T-helper 2 cell treated with Interferon-gamma antibody and Interleukin-4, amounts not matched to agents 100 ng/mL and 5 ng/mL, for 36 hours (primary cell): Measurements from ENCODE around the gene MRPS23. TPM values are rescaled to one million over a fixed set of nuclear protein-coding genes. Genes with fewer than 3 reads are reported as not detected.

Experiments
- intact Hi-C: fragments of 100-400 bp; cut with micrococcal nuclease; formaldehyde crosslinking; loops from one replicate; pipeline ENCODE4 v1.15.1; 2023
- total RNA-seq: library from RNA; stranded (reverse); gene quantifications from 2 replicates; pipeline ENCODE4 v1.2.3, GENCODE V29; 2022

MRPS23 gene
- total RNA-seq, 1 donor from 2014 or later: 41.0 TPM

GRCh38 chr17:57879437-57880085 lies 29.7 kb upstream of the MRPS23 start:
- intact Hi-C loops: no loop called here

GRCh38 chr17:57877803-57878377 lies 28.0 kb upstream of the MRPS23 start:
- intact Hi-C loops: no loop called here

- intact Hi-C loops: no loop called here
These were observed 27.0 kb upstream of the MRPS23 start for GRCh38 chr17:57876866-57877237.

GRCh38 chr17:57876023-57876865 lies 26.4 kb upstream of the MRPS23 start:
- intact Hi-C loops: no loop called here

- intact Hi-C loops: no loop called here
These were observed 25.6 kb upstream of the MRPS23 start for GRCh38 chr17:57875290-57876022.

- intact Hi-C loops: no loop called here
These were observed 24.8 kb upstream of the MRPS23 start for GRCh38 chr17:57874434-57875289.

- intact Hi-C loops: no loop called here
These were observed 24.2 kb upstream of the MRPS23 start for GRCh38 chr17:57874058-57874419.

- intact Hi-C loops: no loop called here
These were observed 23.6 kb upstream of the MRPS23 start for GRCh38 chr17:57873261-57874057.

- intact Hi-C loops: no loop called here
These were observed 22.7 kb upstream of the MRPS23 start for GRCh38 chr17:57872536-57872935.

GRCh38 chr17:57871863-57872262 lies 22.0 kb upstream of the MRPS23 start:
- intact Hi-C loops: no loop called here

GRCh38 chr17:57871155-57871554 lies 21.3 kb upstream of the MRPS23 start:
- intact Hi-C loops: no loop called here

GRCh38 chr17:57870283-57870635 lies 20.4 kb upstream of the MRPS23 start:
- intact Hi-C loops: no loop called here

- intact Hi-C loops: no loop called here
These were observed 19.9 kb upstream of the MRPS23 start for GRCh38 chr17:57869617-57870282.

- intact Hi-C loops: no loop called here
These were observed 19.2 kb upstream of the MRPS23 start for GRCh38 chr17:57868910-57869616.

- intact Hi-C loops: no loop called here
These were observed 18.4 kb upstream of the MRPS23 start for GRCh38 chr17:57868007-57868909.

GRCh38 chr17:57867126-57867525 lies 17.3 kb upstream of the MRPS23 start:
- intact Hi-C loops: no loop called here

GRCh38 chr17:57866723-57867122 lies 16.9 kb upstream of the MRPS23 start:
- intact Hi-C loops: no loop called here

GRCh38 chr17:57866319-57866718 lies 16.5 kb upstream of the MRPS23 start:
- intact Hi-C loops: no loop called here
